ENCODE results near the gene GDF15.

Gene GDF15

GRCh38 chr19:18418483-18419194 lies 32.7 kb downstream of the GDF15 start:
- Histone ChIP-seq H3K9me3 (ENCODE audit: control insufficient read depth in 2 of 2, low read length in 2 of 2) (no peaks in the 10 kb centered on the region), H3K4me1 (ENCODE audit: control insufficient read depth in 2 of 2, insufficient read depth in 2 of 2, low read length in 2 of 2) (peaks cover 47 to 52% of the 10 kb centered on the region in 2 donors), H3K27ac (ENCODE audit: low read depth in 2 of 2, low read length in 2 of 2) (peak overlapping the region; percentile 79 to 89), H3K9ac (ENCODE audit: low read depth in 1 of 2, low read length in 2 of 2) (peak overlapping the region; percentile 71 to 75), H3K36me3 (ENCODE audit: control insufficient read depth in 2 of 2, insufficient read depth in 2 of 2, low read length in 2 of 2) (peaks cover 0 to 3% of the 10 kb centered on the region in 2 donors), H3K4me3 (ENCODE audit: low read length in 2 of 2) (peak overlapping the region; percentile 56 to 74), H3K27me3 (ENCODE audit: control insufficient read depth in 2 of 2, insufficient read depth in 2 of 2, low read length in 2 of 2) (peaks cover 8 to 9% of the 10 kb centered on the region in 2 donors)

GRCh38 chr19:18419195-18419698 lies 33.3 kb downstream of the GDF15 start, which contains the start of gene SSBP4:
SSBP4 (plus strand) TSS chr19:18419398; CDS start chr19:18419649, 251 bp downstream.
- peak within 1 kb of the TSS; percentile 79 to 89 for H3K27ac ChIP-seq (ENCODE audit: low read depth in 2 of 2, low read length in 2 of 2)
- peaks cover 49 to 52% of the 10 kb centered on the region in 2 donors for H3K4me1 ChIP-seq (ENCODE audit: control insufficient read depth in 2 of 2, insufficient read depth in 2 of 2, low read length in 2 of 2)
- peak within 1 kb of the TSS; percentile 56 to 74 for H3K4me3 ChIP-seq (ENCODE audit: low read length in 2 of 2)
- H3K27me3 ChIP-seq (ENCODE audit: control insufficient read depth in 2 of 2, insufficient read depth in 2 of 2, low read length in 2 of 2), result peaks cover 8 to 9% of the 10 kb centered on the region in 2 donors
- H3K36me3 ChIP-seq (ENCODE audit: control insufficient read depth in 2 of 2, insufficient read depth in 2 of 2, low read length in 2 of 2), result peaks cover 0 to 3% of the 10 kb centered on the region in 2 donors
- H3K9me3 ChIP-seq (ENCODE audit: control insufficient read depth in 2 of 2, low read length in 2 of 2), result no peaks in the 10 kb centered on the region
- H3K9ac ChIP-seq (ENCODE audit: low read depth in 1 of 2, low read length in 2 of 2), result peak within 1 kb of the TSS; percentile 71 to 75

- H3K27ac ChIP-seq (ENCODE audit: low read depth in 2 of 2, low read length in 2 of 2), result peak overlapping the region; percentile 79 to 89
- H3K4me3 ChIP-seq (ENCODE audit: low read length in 2 of 2), result peak overlapping the region; percentile 56 to 63
- peak overlapping the region; percentile 41 to 71 for H3K9ac ChIP-seq (ENCODE audit: low read depth in 1 of 2, low read length in 2 of 2)
- peaks cover 45% of the 10 kb centered on the region in 2 donors for H3K4me1 ChIP-seq (ENCODE audit: control insufficient read depth in 2 of 2, insufficient read depth in 2 of 2, low read length in 2 of 2)
- H3K27me3 ChIP-seq (ENCODE audit: control insufficient read depth in 2 of 2, insufficient read depth in 2 of 2, low read length in 2 of 2), result peaks cover 8 to 9% of the 10 kb centered on the region in 2 donors
- H3K36me3 ChIP-seq (ENCODE audit: control insufficient read depth in 2 of 2, insufficient read depth in 2 of 2, low read length in 2 of 2), result peaks cover 0 to 3% of the 10 kb centered on the region in 2 donors
- H3K9me3 ChIP-seq (ENCODE audit: control insufficient read depth in 2 of 2, low read length in 2 of 2), result no peaks in the 10 kb centered on the region
These were observed 33.9 kb downstream of the GDF15 start for GRCh38 chr19:18419699-18420460.

GRCh38 chr19:18420930-18421329 lies 35.0 kb downstream of the GDF15 start:
- Histone ChIP-seq H3K4me3 (ENCODE audit: low read length in 2 of 2) (peak overlapping the region in 1 of 2 donors; percentile 63), H3K4me1 (ENCODE audit: control insufficient read depth in 2 of 2, insufficient read depth in 2 of 2, low read length in 2 of 2) (peaks cover 39 to 48% of the 10 kb centered on the region in 2 donors), H3K9me3 (ENCODE audit: control insufficient read depth in 2 of 2, low read length in 2 of 2) (no peaks in the 10 kb centered on the region), H3K27me3 (ENCODE audit: control insufficient read depth in 2 of 2, insufficient read depth in 2 of 2, low read length in 2 of 2) (peaks cover 8 to 9% of the 10 kb centered on the region in 2 donors), H3K27ac (ENCODE audit: low read depth in 2 of 2, low read length in 2 of 2) (no peak overlapping the region), H3K9ac (ENCODE audit: low read depth in 1 of 2, low read length in 2 of 2) (peak overlapping the region in 1 of 2 donors; percentile 41), H3K36me3 (ENCODE audit: control insufficient read depth in 2 of 2, insufficient read depth in 2 of 2, low read length in 2 of 2) (peaks cover 0 to 3% of the 10 kb centered on the region in 2 donors)

- no peak overlapping the region for H3K27ac ChIP-seq (ENCODE audit: low read depth in 2 of 2, low read length in 2 of 2)
- H3K9ac ChIP-seq (ENCODE audit: low read depth in 1 of 2, low read length in 2 of 2), result peak overlapping the region in 1 of 2 donors; percentile 41
- H3K4me1 ChIP-seq (ENCODE audit: control insufficient read depth in 2 of 2, insufficient read depth in 2 of 2, low read length in 2 of 2), result peaks cover 36 to 46% of the 10 kb centered on the region in 2 donors
- peaks cover 6 to 8% of the 10 kb centered on the region in 2 donors for H3K27me3 ChIP-seq (ENCODE audit: control insufficient read depth in 2 of 2, insufficient read depth in 2 of 2, low read length in 2 of 2)
- H3K36me3 ChIP-seq (ENCODE audit: control insufficient read depth in 2 of 2, insufficient read depth in 2 of 2, low read length in 2 of 2), result peaks cover 0 to 3% of the 10 kb centered on the region in 2 donors
- no peaks in the 10 kb centered on the region for H3K9me3 ChIP-seq (ENCODE audit: control insufficient read depth in 2 of 2, low read length in 2 of 2)
- H3K4me3 ChIP-seq (ENCODE audit: low read length in 2 of 2), result no peak overlapping the region
These were observed 35.5 kb downstream of the GDF15 start for GRCh38 chr19:18421371-18421959.

- H3K9me3 ChIP-seq (ENCODE audit: control insufficient read depth in 2 of 2, low read length in 2 of 2), result no peaks in the 10 kb centered on the region
- no peak overlapping the region for H3K4me3 ChIP-seq (ENCODE audit: low read length in 2 of 2)
- H3K27me3 ChIP-seq (ENCODE audit: control insufficient read depth in 2 of 2, insufficient read depth in 2 of 2, low read length in 2 of 2), result peaks cover 6 to 7% of the 10 kb centered on the region in 2 donors
- H3K9ac ChIP-seq (ENCODE audit: low read depth in 1 of 2, low read length in 2 of 2), result no peak overlapping the region
- peak overlapping the region in 1 of 2 donors; percentile 16 for H3K27ac ChIP-seq (ENCODE audit: low read depth in 2 of 2, low read length in 2 of 2)
- H3K36me3 ChIP-seq (ENCODE audit: control insufficient read depth in 2 of 2, insufficient read depth in 2 of 2, low read length in 2 of 2), result peaks cover 0 to 3% of the 10 kb centered on the region in 2 donors
- peaks cover 28 to 38% of the 10 kb centered on the region in 2 donors for H3K4me1 ChIP-seq (ENCODE audit: control insufficient read depth in 2 of 2, insufficient read depth in 2 of 2, low read length in 2 of 2)
These were observed 36.7 kb downstream of the GDF15 start for GRCh38 chr19:18422530-18423191.

- no peak overlapping the region for H3K9ac ChIP-seq (ENCODE audit: low read depth in 1 of 2, low read length in 2 of 2)
- H3K4me1 ChIP-seq (ENCODE audit: control insufficient read depth in 2 of 2, insufficient read depth in 2 of 2, low read length in 2 of 2), result peaks cover 22 to 32% of the 10 kb centered on the region in 2 donors
- H3K9me3 ChIP-seq (ENCODE audit: control insufficient read depth in 2 of 2, low read length in 2 of 2), result no peaks in the 10 kb centered on the region
- peaks cover 0 to 3% of the 10 kb centered on the region in 2 donors for H3K36me3 ChIP-seq (ENCODE audit: control insufficient read depth in 2 of 2, insufficient read depth in 2 of 2, low read length in 2 of 2)
- H3K27ac ChIP-seq (ENCODE audit: low read depth in 2 of 2, low read length in 2 of 2), result peak overlapping the region in 1 of 2 donors; percentile 16
- no peak overlapping the region for H3K4me3 ChIP-seq (ENCODE audit: low read length in 2 of 2)
- peaks cover 0 to 4% of the 10 kb centered on the region in 2 donors for H3K27me3 ChIP-seq (ENCODE audit: control insufficient read depth in 2 of 2, insufficient read depth in 2 of 2, low read length in 2 of 2)
These were observed 37.5 kb downstream of the GDF15 start for GRCh38 chr19:18423258-18424020.

- H3K4me1 ChIP-seq (ENCODE audit: control insufficient read depth in 2 of 2, insufficient read depth in 2 of 2, low read length in 2 of 2), result peaks cover 15 to 26% of the 10 kb centered on the region in 2 donors
- H3K27me3 ChIP-seq (ENCODE audit: control insufficient read depth in 2 of 2, insufficient read depth in 2 of 2, low read length in 2 of 2), result no peaks in the 10 kb centered on the region
- H3K27ac ChIP-seq (ENCODE audit: low read depth in 2 of 2, low read length in 2 of 2), result no peak overlapping the region
- no peak overlapping the region for H3K9ac ChIP-seq (ENCODE audit: low read depth in 1 of 2, low read length in 2 of 2)
- peaks cover 0 to 3% of the 10 kb centered on the region in 2 donors for H3K36me3 ChIP-seq (ENCODE audit: control insufficient read depth in 2 of 2, insufficient read depth in 2 of 2, low read length in 2 of 2)
- no peaks in the 10 kb centered on the region for H3K9me3 ChIP-seq (ENCODE audit: control insufficient read depth in 2 of 2, low read length in 2 of 2)
- H3K4me3 ChIP-seq (ENCODE audit: low read length in 2 of 2), result no peak overlapping the region
These were observed 38.3 kb downstream of the GDF15 start for GRCh38 chr19:18424122-18424889.

Data from mucosa of rectum (tissue), 2 donors.